C1 segment of cervical spinal cord (tissue), 14 donors: ENCODE data around the gene BST1.
"Not testable (repeated sequence)": the region's sequence is repeated elsewhere in the genome, so short reads cannot be mapped to it uniquely, and the experiment has no call there.

Experiments
- DNase-seq, 14 donors: peaks; one replicate each; lab custom pipeline; 2025; lab: John Stamatoyannopoulos, UW

BST1 gene

GRCh38 chr4:15707363-15707715 lies 4.5 kb downstream of the BST1 start:
- DNase-seq = no peak

- no peak for DNase-seq
These were observed 8.9 kb downstream of the BST1 start for GRCh38 chr4:15711762-15712161.

- no peak for DNase-seq
These were observed 9.3 kb downstream of the BST1 start for GRCh38 chr4:15712214-15712613.

- DNase-seq = no peak
These were observed 11.3 kb downstream of the BST1 start for GRCh38 chr4:15714141-15714540.

- DNase-seq = no peak
These were observed 12.0 kb downstream of the BST1 start for GRCh38 chr4:15714646-15715435.

GRCh38 chr4:15716115-15716514 lies 13.2 kb downstream of the BST1 start:
- no peak for DNase-seq

- no peak for DNase-seq
These were observed 14.2 kb downstream of the BST1 start for GRCh38 chr4:15717086-15717485.

GRCh38 chr4:15717657-15718416 lies 15.0 kb downstream of the BST1 start:
- no peak for DNase-seq

GRCh38 chr4:15718465-15718864 lies 15.6 kb downstream of the BST1 start:
- DNase-seq = no peak

GRCh38 chr4:15718959-15719358 lies 16.1 kb downstream of the BST1 start:
- no peak for DNase-seq

- no peak for DNase-seq
These were observed 16.6 kb downstream of the BST1 start for GRCh38 chr4:15719506-15719905.

GRCh38 chr4:15720851-15721250 lies 18.0 kb downstream of the BST1 start:
- no peak for DNase-seq

GRCh38 chr4:15725608-15726007 lies 22.7 kb downstream of the BST1 start:
- DNase-seq = no peak

- peak in 2 of 14 donors; percentile 6 to 22 for DNase-seq
These were observed 27.2 kb downstream of the BST1 start for GRCh38 chr4:15729910-15730533.

GRCh38 chr4:15733061-15733460 lies 30.2 kb downstream of the BST1 start:
- DNase-seq = not testable (repeated sequence)

GRCh38 chr4:15735536-15735935 lies 32.7 kb downstream of the BST1 start:
- peak in 2 of 14 donors; percentile 8 to 10 for DNase-seq

GRCh38 chr4:15736514-15737050 lies 33.7 kb downstream of the BST1 start:
- no peak for DNase-seq

GRCh38 chr4:15737255-15737654 lies 34.4 kb downstream of the BST1 start:
- no peak for DNase-seq

GRCh38 chr4:15738877-15739276 lies 36.0 kb downstream of the BST1 start:
- DNase-seq = peak in 3 of 14 donors; percentile 6 to 25 (median 6)

GRCh38 chr4:15740764-15741404 lies 38.0 kb downstream of the BST1 start:
- no peak for DNase-seq

GRCh38 chr4:15742083-15742582 lies 39.3 kb downstream of the BST1 start:
- DNase-seq = no peak

GRCh38 chr4:15742637-15743036 lies 39.8 kb downstream of the BST1 start:
- no peak for DNase-seq
